Astrocyte (in vitro differentiated cells and primary cell): ENCODE measurements around the gene EGFL7.

Experiments
- CTCF ChIP-seq: IDR thresholded peaks from 2 replicates; pipeline ENCODE4 v1.5.1; 2011; ENCODE audit warnings: low read depth, mild to moderate bottlenecking, inconsistent platforms, low read length, moderate library complexity; ENCODE audit not compliant: insufficient read depth
- EZH2 ChIP-seq: IDR thresholded peaks from 2 replicates; pipeline ENCODE4 v1.6.1; 2012; ENCODE audit warnings: mild to moderate bottlenecking, low read length, inconsistent platforms; ENCODE audit not compliant: insufficient read depth

GRCh38 chr9:136656795-136657611 lies 5.7 kb upstream of the EGFL7 start:
- TF ChIP-seq CTCF (no peak), EZH2 (no peak)
